Measurements from ENCODE around the gene VPS4B.
A peak's percentile ranks its signal among the peaks of the same experiment; 100 is the strongest.

VPS4B gene

DNA sequence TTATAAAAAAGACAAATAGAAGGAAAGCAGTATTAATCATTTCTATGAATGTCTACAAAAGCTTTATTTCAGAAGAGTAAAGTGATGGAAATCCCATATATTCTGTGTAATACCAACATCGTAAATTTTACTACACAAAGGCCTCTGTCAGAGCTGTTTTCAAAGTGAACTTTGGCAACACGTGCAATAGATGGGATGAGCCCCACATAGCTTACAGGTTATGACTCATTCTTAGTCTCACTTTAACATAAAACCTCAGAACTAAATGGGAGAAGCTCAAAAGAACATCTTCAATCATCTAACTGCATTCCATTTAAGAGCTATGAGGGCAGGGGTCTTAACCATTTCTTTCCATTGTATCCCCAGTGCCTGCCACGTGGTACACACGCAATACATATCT, 11.5 kb downstream of the VPS4B start:
- peak; percentile 69 for DNase-seq (ENCODE audit: low read depth)
- H3K4me3 ChIP-seq (ENCODE audit: low read length): no peak overlapping the region
- TF ChIP-seq CTCF (IDR thresholded peaks at IDR 0.05; ENCODE audit: insufficient read depth, low read depth, low read length, missing control alignments): no peak

DNA sequence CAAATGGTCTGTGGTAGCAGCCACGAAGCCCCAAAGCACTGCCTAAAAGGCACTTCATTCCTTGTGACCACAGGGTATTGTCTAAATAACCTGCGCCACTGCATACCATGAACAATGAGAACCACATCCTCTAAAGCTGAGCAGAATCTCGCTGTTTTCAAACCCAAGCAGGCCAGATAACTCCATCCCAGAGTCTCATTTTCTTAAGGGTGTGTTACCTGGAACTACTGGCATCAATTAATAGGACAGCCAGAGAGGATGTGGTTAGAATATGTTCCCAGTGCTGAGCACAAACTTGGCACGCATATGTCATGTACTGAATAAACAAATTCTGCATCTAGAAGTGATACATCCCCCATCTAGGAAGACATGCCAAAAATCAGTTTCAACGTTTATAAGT, 13.0 kb downstream of the VPS4B start:
- no peak overlapping the region for H3K4me3 ChIP-seq (ENCODE audit: low read length)
- TF ChIP-seq CTCF (IDR thresholded peaks at IDR 0.05; ENCODE audit: insufficient read depth, low read depth, low read length, missing control alignments): no peak
- DNase-seq (ENCODE audit: low read depth): peak; percentile 34

- DNase-seq (ENCODE audit: low read depth): peak; percentile 38
- no peak for TF ChIP-seq CTCF (IDR thresholded peaks at IDR 0.05; ENCODE audit: insufficient read depth, low read depth, low read length, missing control alignments)
These were observed 14.5 kb downstream of the VPS4B start for GRCh38 chr18:63407734-63408133.

GRCh38 chr18:63405986-63406385, 16.3 kb downstream of the VPS4B start:
- H3K4me3 ChIP-seq (ENCODE audit: low read length): no peak overlapping the region
- no peak for DNase-seq (ENCODE audit: low read depth)
- no peak for TF ChIP-seq CTCF (IDR thresholded peaks at IDR 0.05; ENCODE audit: insufficient read depth, low read depth, low read length, missing control alignments)

More at GRCh38 chr18:63407734-63408133, 14.5 kb downstream of the VPS4B start:
- H3K4me3 ChIP-seq (ENCODE audit: low read length): no peak overlapping the region

DNA sequence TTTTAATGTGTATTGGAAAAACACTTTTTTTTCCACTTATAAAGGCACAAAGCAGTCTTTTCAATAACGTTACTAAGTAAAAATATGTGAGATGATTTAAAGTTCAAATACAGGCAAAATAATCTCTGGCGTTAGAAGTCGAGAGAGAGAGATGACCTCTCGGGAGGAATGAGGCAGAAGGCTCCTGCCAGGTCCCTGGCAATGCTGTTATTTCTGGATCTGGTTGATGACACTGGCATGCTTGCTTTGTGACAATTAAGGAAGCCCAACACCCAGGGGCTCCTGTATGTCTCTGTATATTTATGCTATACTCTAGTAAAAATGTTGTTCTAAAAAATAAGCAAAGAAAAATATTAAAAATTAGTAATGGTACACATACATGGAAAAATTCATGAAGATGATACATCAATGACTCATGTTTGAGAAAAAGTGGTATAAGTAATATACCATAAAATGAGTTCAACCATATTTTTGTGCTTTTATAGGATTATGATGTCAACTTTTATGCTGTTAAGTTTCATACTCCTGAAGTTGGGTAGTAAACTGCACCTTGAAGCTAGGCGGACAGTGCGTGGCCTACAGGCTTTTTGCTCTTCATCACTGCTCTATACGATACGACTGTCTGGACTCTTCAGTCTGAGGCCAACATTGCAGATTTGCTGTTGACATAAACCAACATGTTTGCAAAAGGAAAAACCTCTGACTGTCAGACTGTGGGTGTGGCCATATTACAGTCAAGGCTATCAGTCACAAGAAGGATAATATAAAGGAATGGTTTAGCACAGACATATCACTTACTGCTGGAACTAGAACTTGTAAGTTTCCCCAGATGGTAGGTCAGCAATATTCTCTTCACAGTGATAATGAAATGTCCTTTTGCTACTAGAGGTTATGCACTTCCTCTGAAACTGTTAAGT, 19.8 kb downstream of the VPS4B start:
- H3K4me3 ChIP-seq (ENCODE audit: low read length): no peak overlapping the region
- DNase-seq (ENCODE audit: low read depth): no peak
- TF ChIP-seq CTCF (IDR thresholded peaks at IDR 0.05; ENCODE audit: insufficient read depth, low read depth, low read length, missing control alignments): no peak

GRCh38 chr18:63399300-63399699, 23.0 kb downstream of the VPS4B start:
- no peak for DNase-seq (ENCODE audit: low read depth)
- TF ChIP-seq CTCF (IDR thresholded peaks at IDR 0.05; ENCODE audit: insufficient read depth, low read depth, low read length, missing control alignments): no peak
- H3K4me3 ChIP-seq (ENCODE audit: low read length): no peak overlapping the region

DNA sequence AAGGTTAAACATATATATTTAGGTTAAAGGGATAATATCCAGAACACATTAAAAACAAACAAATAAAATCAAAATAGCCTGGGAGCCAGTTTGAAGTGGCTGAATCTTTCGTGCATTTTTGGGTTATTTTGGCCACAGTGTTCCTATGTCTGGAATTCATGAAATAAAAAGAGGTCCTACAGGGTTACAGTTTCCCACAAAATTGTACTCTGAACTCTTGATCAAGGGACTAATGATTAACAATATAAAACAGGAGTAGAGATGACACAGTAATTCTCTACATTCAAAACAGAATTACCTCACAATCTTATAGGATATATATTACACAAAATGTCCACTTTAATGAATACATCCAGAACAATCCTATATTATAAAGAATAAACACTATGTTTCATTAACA, 24.9 kb downstream of the VPS4B start:
- H3K4me3 ChIP-seq (ENCODE audit: low read length): no peak overlapping the region
- DNase-seq (ENCODE audit: low read depth): no peak
- no peak for TF ChIP-seq CTCF (IDR thresholded peaks at IDR 0.05; ENCODE audit: insufficient read depth, low read depth, low read length, missing control alignments)
